HepG2 (cell line): ENCODE measurements around the gene LDLRAD4.

Source experiments
- BRCA1 ChIP-seq: sonication (generic); formaldehyde crosslinking; IDR thresholded peaks from 2 replicates; pipeline ENCODE4 v1.4.0; 2020; ENCODE audit warnings: missing genetic modification reagents
- JARID2 ChIP-seq: sonication (generic); formaldehyde crosslinking; IDR thresholded peaks from 2 replicates; pipeline ENCODE4 v1.8.1; 2023; ENCODE audit warnings: missing genetic modification reagents, inconsistent platforms; ENCODE audit not compliant: insufficient replicate concordance
- POLR2A ChIP-seq, 2 experiments: IDR thresholded peaks; 2 replicates each; pipeline ENCODE4 v1.6.1; 2011; ENCODE audit warnings: low read depth in 2 of 2, low read length in 2 of 2, mild to moderate bottlenecking in 1 of 2, moderate library complexity in 1 of 2; ENCODE audit not compliant: insufficient read depth in 1 of 2
- SETDB1 ChIP-seq: sonication (generic); formaldehyde crosslinking; IDR thresholded peaks from 2 replicates; pipeline ENCODE4 v1.5.1; 2020; ENCODE audit warnings: missing genetic modification reagents, mild to moderate bottlenecking, borderline replicate concordance
- SMC3 ChIP-seq: IDR thresholded peaks from 2 replicates; pipeline ENCODE4 v1.6.1; 2011; ENCODE audit warnings: low read length, improper control_type of control experiment
- SNRNP70 ChIP-seq: fragments of 200-400 bp; formaldehyde crosslinking; IDR thresholded peaks from 2 replicates; pipeline ENCODE4 v1.6.1; 2017; ENCODE audit warnings: mild to moderate bottlenecking, low read depth, low read length, moderate library complexity
- SOX6 ChIP-seq, 2 experiments: fragments of 450-650 bp in 1 of 2; sonication (generic) in 1 of 2; formaldehyde crosslinking in 1 of 2; IDR thresholded peaks; 2 replicates each; pipeline versions ENCODE4 v1.4.0 to v1.6.1; 2017 to 2020; ENCODE audit warnings: antibody characterized with exemption in 1 of 2, mild to moderate bottlenecking in 1 of 2, missing genetic modification reagents in 1 of 2
- ZNF839 ChIP-seq: sonication (generic); formaldehyde crosslinking; IDR thresholded peaks from 2 replicates; pipeline ENCODE4 v1.4.0; 2020; ENCODE audit warnings: missing genetic modification reagents, mild to moderate bottlenecking, borderline replicate concordance
- TF ChIP-seq, protein P1 (sequence below): sonication (generic); formaldehyde crosslinking; IDR thresholded peaks from 2 replicates; pipeline ENCODE4 v1.5.0; 2020; ENCODE audit warnings: mild to moderate bottlenecking, missing genetic modification reagents, moderate library complexity

DNA sequence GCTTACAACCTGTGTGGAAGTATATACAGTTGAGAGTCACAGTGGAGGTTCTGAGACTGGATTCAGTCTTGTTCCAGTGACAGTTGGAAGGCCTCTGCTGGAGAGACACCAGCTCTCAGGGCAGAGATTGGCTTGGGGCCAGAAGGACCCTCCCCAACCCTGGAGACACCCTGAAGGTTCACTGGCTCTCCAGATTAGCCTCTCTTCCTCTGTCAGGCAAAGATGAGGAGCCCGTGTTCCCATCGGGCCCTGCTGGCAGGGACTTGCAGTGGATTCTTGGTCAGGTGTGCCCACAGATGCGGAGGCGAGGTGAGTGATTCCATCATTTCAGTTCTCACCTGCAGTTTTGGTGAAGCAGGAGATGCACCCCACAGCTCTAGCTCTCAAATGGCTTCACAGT lies 429.2 kb downstream of the LDLRAD4 start:
- TF ChIP-seq SOX6 (IDR thresholded peaks at IDR 0.05) (no peak), SOX6 (CRISPR knock-in tag; IDR thresholded peaks at IDR 0.05) (no peak), BRCA1 (no peak), SETDB1 (no peak), POLR2A (IDR thresholded peaks at IDR 0.05; ENCODE audit: insufficient read depth in 1 of 2, low read depth in 2 of 2, low read length in 2 of 2) (no peak), ZNF839 (no peak), SNRNP70 (no peak), SMC3 (no peak), JARID2 (CRISPR knock-in tag) (no peak)
- TF ChIP-seq, protein P1, sequence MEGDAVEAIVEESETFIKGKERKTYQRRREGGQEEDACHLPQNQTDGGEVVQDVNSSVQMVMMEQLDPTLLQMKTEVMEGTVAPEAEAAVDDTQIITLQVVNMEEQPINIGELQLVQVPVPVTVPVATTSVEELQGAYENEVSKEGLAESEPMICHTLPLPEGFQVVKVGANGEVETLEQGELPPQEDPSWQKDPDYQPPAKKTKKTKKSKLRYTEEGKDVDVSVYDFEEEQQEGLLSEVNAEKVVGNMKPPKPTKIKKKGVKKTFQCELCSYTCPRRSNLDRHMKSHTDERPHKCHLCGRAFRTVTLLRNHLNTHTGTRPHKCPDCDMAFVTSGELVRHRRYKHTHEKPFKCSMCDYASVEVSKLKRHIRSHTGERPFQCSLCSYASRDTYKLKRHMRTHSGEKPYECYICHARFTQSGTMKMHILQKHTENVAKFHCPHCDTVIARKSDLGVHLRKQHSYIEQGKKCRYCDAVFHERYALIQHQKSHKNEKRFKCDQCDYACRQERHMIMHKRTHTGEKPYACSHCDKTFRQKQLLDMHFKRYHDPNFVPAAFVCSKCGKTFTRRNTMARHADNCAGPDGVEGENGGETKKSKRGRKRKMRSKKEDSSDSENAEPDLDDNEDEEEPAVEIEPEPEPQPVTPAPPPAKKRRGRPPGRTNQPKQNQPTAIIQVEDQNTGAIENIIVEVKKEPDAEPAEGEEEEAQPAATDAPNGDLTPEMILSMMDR (CRISPR knock-in tag): no peak
